OCI-LY7 (cell line): ENCODE data around the gene TNFAIP8L3. TPM values are rescaled to one million over a fixed set of nuclear protein-coding genes. Genes with fewer than 3 reads are reported as not detected.

Experiments
- BruUV-seq: library from RNA; stranded (reverse); fragments of 400-500 nt; replicated peaks from 2 replicates; lab custom pipeline; 2021; lab: Mats Ljungman, UMichigan
- CTCF ChIA-PET: fragments of 300-600 bp; sonication (Branson Sonifier 250); formaldehyde crosslinking; loops from one replicate; lab custom pipeline; 2022; ENCODE audit warnings: antibody characterized with exemption; ENCODE audit not compliant: unreplicated experiment; lab: Charles Lee
- POLR2A ChIA-PET: fragments of 300-600 bp; sonication (Branson Sonifier 250); formaldehyde crosslinking; loops from one replicate; lab custom pipeline; 2022; ENCODE audit warnings: antibody characterized with exemption; lab: Charles Lee
- DNase-seq: peaks from one replicate; pipeline ENCODE4 v3.0.0-alpha.2; 2015; ENCODE audit warnings: low spot score
- H2AFZ ChIP-seq: fragments of 200-600 bp; sonication (generic), shearing (Covaris generic); 2 replicates; pipeline ENCODE4 v1.6.1; 2014; ENCODE audit warnings: mild to moderate bottlenecking, antibody characterized with exemption, low read length, moderate library complexity
- H3K27ac ChIP-seq: fragments of 200-600 bp; sonication (generic); 2 replicates; pipeline ENCODE4 v1.5.1; 2014; ENCODE audit warnings: mixed run types, low read depth, mild to moderate bottlenecking, moderate library complexity, low read length, inconsistent platforms; ENCODE audit not compliant: poor library complexity, severe bottlenecking
- H3K36me3 ChIP-seq: fragments of 200-600 bp; sonication (generic); 2 replicates; pipeline ENCODE4 v1.6.1; 2014; ENCODE audit warnings: mild to moderate bottlenecking, antibody characterized with exemption, low read length, moderate library complexity, mixed read lengths; ENCODE audit not compliant: insufficient read depth
- H3K4me1 ChIP-seq: fragments of 200-600 bp; sonication (generic); 2 replicates; pipeline ENCODE4 v1.5.1; 2014; ENCODE audit warnings: mild to moderate bottlenecking, low read length; ENCODE audit not compliant: insufficient read depth, poor library complexity, severe bottlenecking
- H3K4me2 ChIP-seq: fragments of 200-600 bp; sonication (generic); 2 replicates; pipeline ENCODE4 v1.6.1; 2014; ENCODE audit warnings: mild to moderate bottlenecking, low read length
- H3K4me3 ChIP-seq: fragments of 200-600 bp; sonication (generic); 2 replicates; pipeline ENCODE4 v1.5.1; 2014; ENCODE audit warnings: mild to moderate bottlenecking, low read depth, low read length; ENCODE audit not compliant: poor library complexity, severe bottlenecking
- H3K79me2 ChIP-seq: fragments of 200-600 bp; sonication (generic); 2 replicates; pipeline ENCODE4 v1.6.1; 2016; ENCODE audit warnings: low read depth, mild to moderate bottlenecking, low read length, moderate library complexity, mixed read lengths; ENCODE audit not compliant: insufficient read depth
- H3K9me2 ChIP-seq: fragments of 200-600 bp; sonication (generic); 2 replicates; pipeline ENCODE4 v1.6.1; 2016; ENCODE audit warnings: mild to moderate bottlenecking, low read length, mixed read lengths; ENCODE audit not compliant: insufficient read depth
- H3K9me3 ChIP-seq: fragments of 200-600 bp; sonication (generic); 2 replicates; pipeline ENCODE4 v1.6.1; 2014; ENCODE audit warnings: mild to moderate bottlenecking, mixed run types, low read length, mixed read lengths
- H4K20me1 ChIP-seq: fragments of 200-600 bp; sonication (generic); 2 replicates; pipeline ENCODE4 v1.6.1; 2014; ENCODE audit warnings: mild to moderate bottlenecking, antibody characterized with exemption, low read length, moderate library complexity, mixed read lengths; ENCODE audit not compliant: insufficient read depth
- CTCF ChIP-seq: fragments of 200-600 bp; sonication (generic); conservative IDR thresholded peaks from 2 replicates; pipeline ENCODE4 v1.5.1; 2014; ENCODE audit warnings: mild to moderate bottlenecking, antibody characterized with exemption, low read length, moderate library complexity, mixed read lengths
- EZH2phosphoT487 ChIP-seq: fragments of 200-600 bp; sonication (generic); IDR thresholded peaks from 2 replicates; pipeline ENCODE4 v1.6.1; 2018; ENCODE audit warnings: low read depth, borderline replicate concordance, mild to moderate bottlenecking, mixed run types, antibody characterized with exemption, low read length, moderate library complexity, mixed read lengths
- intact Hi-C: fragments of 100-400 bp; cut with micrococcal nuclease; formaldehyde crosslinking; loops from one replicate; pipeline ENCODE4 v1.10.0; 2022; ENCODE audit not compliant: unreplicated experiment
- total RNA-seq, 2 experiments: library from RNA; depleted of rRNA in 1 of 2; stranded (reverse); fragments of >200 nt in 1 of 2; shearing (Covaris generic) in 1 of 2; gene quantifications; 2 replicates each; pipeline ENCODE4 v1.2.3, GENCODE V29; 2014 to 2022

The TNFAIP8L3 gene
- total RNA-seq, 2 experiments from 2014 or later = not detected

DNA sequence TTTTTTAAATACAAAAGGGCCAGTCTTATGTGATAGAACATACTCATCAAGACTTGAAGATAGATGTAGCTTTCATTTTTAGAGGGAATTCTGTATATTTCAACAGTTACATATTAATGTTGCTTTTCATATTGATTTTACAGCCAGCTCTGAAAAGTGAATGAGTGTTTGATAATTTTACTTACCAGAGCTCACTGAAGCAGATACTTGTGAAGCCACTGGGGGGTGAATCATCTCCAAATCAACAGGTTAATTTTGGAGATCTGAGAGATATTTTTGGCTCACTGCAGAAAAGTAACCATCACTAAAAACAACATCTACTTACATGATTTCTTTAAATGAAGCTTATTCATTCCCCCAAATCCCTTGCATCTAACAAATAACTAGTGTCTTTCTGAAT lies 24.7 kb downstream of the TNFAIP8L3 start:
- no peaks in the 10 kb centered on the region for H3K36me3 ChIP-seq
- no peaks in the 10 kb centered on the region for H3K4me1 ChIP-seq
- no peak overlapping the region for H3K4me3 ChIP-seq
- H3K79me2 ChIP-seq = no peaks in the 10 kb centered on the region
- no peak overlapping the region for H3K27ac ChIP-seq
- no peak overlapping the region for H3K4me2 ChIP-seq
- no peak for DNase-seq
- H4K20me1 ChIP-seq = no peaks in the 10 kb centered on the region
- no peak overlapping the region for H2AFZ ChIP-seq
- CTCF ChIA-PET = no interaction called here
- POLR2A ChIA-PET = interaction anchor here (1.0 kb wide), 1 partner anchor 10 kb away, joined by 5 read pairs; no protein-coding TSS in a partner anchor
- H3K9me3 ChIP-seq = no peaks in the 10 kb centered on the region
- no peak for TF ChIP-seq EZH2phosphoT487
- TF ChIP-seq CTCF = no peak
- BruUV-seq = no TSS peak
- intact Hi-C loops = no loop called here
- H3K9me2 ChIP-seq = no peaks in the 10 kb centered on the region

GRCh38 chr15:51067510-51067909 lies 27.2 kb downstream of the TNFAIP8L3 start:
- Histone ChIP-seq H3K27ac (no peak overlapping the region), H3K4me1 (no peaks in the 10 kb centered on the region), H4K20me1 (no peaks in the 10 kb centered on the region), H3K36me3 (no peaks in the 10 kb centered on the region), H3K9me3 (no peaks in the 10 kb centered on the region), H3K9me2 (no peaks in the 10 kb centered on the region), H2AFZ (no peak overlapping the region), H3K4me2 (no peak overlapping the region), H3K4me3 (no peak overlapping the region), H3K79me2 (no peaks in the 10 kb centered on the region)
- TF ChIP-seq EZH2phosphoT487 (no peak), CTCF (no peak)
- intact Hi-C loops = no loop called here
- ChIA-PET CTCF (no interaction called here), POLR2A (interaction anchor here (0.7 kb wide), 1 partner anchor 503 kb away, joined by 3 read pairs; no protein-coding TSS in a partner anchor)
- no peak for DNase-seq
- no TSS peak for BruUV-seq

- no peaks in the 10 kb centered on the region for H3K9me3 ChIP-seq
- intact Hi-C loops = no loop called here
- no peak overlapping the region for H3K4me2 ChIP-seq
- H3K9me2 ChIP-seq = no peaks in the 10 kb centered on the region
- BruUV-seq = no TSS peak
- no peaks in the 10 kb centered on the region for H3K4me1 ChIP-seq
- no peaks in the 10 kb centered on the region for H3K36me3 ChIP-seq
- TF ChIP-seq CTCF (no peak), EZH2phosphoT487 (no peak)
- DNase-seq = no peak
- no peaks in the 10 kb centered on the region for H4K20me1 ChIP-seq
- ChIA-PET POLR2A (no interaction called here), CTCF (no interaction called here)
- H3K4me3 ChIP-seq = no peak overlapping the region
- H3K79me2 ChIP-seq = no peaks in the 10 kb centered on the region
- H3K27ac ChIP-seq = no peak overlapping the region
- no peak overlapping the region for H2AFZ ChIP-seq
Observed at GRCh38 chr15:51065781-51066180, 28.9 kb downstream of the TNFAIP8L3 start.
